Left lung (tissue), 10 donors: ENCODE data around the gene ERBB4. TPM values are rescaled to one million over a fixed set of nuclear protein-coding genes. Genes with fewer than 3 reads are reported as not detected.

Experiments used
- ATAC-seq: fragments of 200-7000 bp; cut with Tn5 transposase; one replicate; pipeline ENCODE4 v1.9.1; 2020; ENCODE audit warnings: moderate library complexity
- DNase-seq, 4 donors: peaks; one replicate each; pipeline ENCODE4 v3.0.0-alpha.2; 2013 to 2020
- H3K27ac ChIP-seq, 2 donors: fragments of 200-600 bp; sonication (generic) in 1 of 2; one replicate each; pipeline versions ENCODE4 v1.5.0 to v1.8.0; 2020 to 2021
- H3K27me3 ChIP-seq, 2 donors: fragments of 200-600 bp; sonication (generic) in 1 of 2; one replicate each; pipeline versions ENCODE4 v1.5.0 to v1.8.0; 2020 to 2021
- H3K36me3 ChIP-seq, 2 donors: fragments of 200-600 bp; sonication (generic) in 1 of 2; one replicate each; pipeline versions ENCODE4 v1.5.0 to v1.8.0; 2020 to 2021
- H3K4me1 ChIP-seq, 2 donors: fragments of 200-600 bp; one replicate each; pipeline ENCODE4 v1.8.0; 2021
- H3K4me3 ChIP-seq, 2 donors: fragments of 200-600 bp; sonication (generic) in 1 of 2; one replicate each; pipeline versions ENCODE4 v1.5.0 to v1.8.0; 2020 to 2021; ENCODE audit warnings: mild to moderate bottlenecking in 1 of 2
- H3K9me3 ChIP-seq, 2 donors: fragments of 200-600 bp; sonication (generic) in 1 of 2; one replicate each; pipeline versions ENCODE4 v1.5.0 to v1.8.0; 2020 to 2021
- CTCF ChIP-seq, 2 donors: fragments of 200-600 bp; sonication (generic) in 1 of 2; IDR thresholded peaks; one replicate each; pipeline versions ENCODE4 v1.5.0 to v1.8.0; 2021; ENCODE audit warnings: antibody characterized with exemption in 2 of 2
- intact Hi-C, 2 donors: fragments of 100-400 bp; cut with DNase I; formaldehyde crosslinking; loops; one replicate each; pipeline versions ENCODE4 v1.11.2 to v1.14.2; 2022
- polyA plus RNA-seq, 6 donors: library from polyadenylated mRNA; unstranded; fragments of 120-200 nt; gene quantifications; one replicate each; pipeline ENCODE4 v1.2.1, GENCODE V29; 2013; ENCODE audit not compliant: insufficient read length in 6 of 6
- total RNA-seq, 2 donors: library from RNA; stranded (reverse); fragmentation: NEBNext Ultra II Directional; extraction: Animal tissue kit (Norgen Biotek cat#: 25700); gene quantifications; one replicate each; pipeline ENCODE4 v1.2.1, GENCODE V29; 2021
- donor health status: DM: no; HTN: yes; CAD: no.
- donor health status: DM: no; HTN: no; CAD: no.

The ERBB4 gene
- total and polyA plus RNA-seq, 8 donors = 0.89 to 16.0 (median 1.4) TPM

- intact Hi-C loops = no loop called here
- DNase-seq (peak in 1 of 4 donors; percentile 33), ATAC-seq (no peak)
- no peak overlapping the region for H3K27ac ChIP-seq
- H3K4me3 ChIP-seq = no peak overlapping the region
- H3K36me3 ChIP-seq = no peaks in the 10 kb centered on the region
- H3K4me1 ChIP-seq = no peaks in the 10 kb centered on the region
- no peaks in the 10 kb centered on the region for H3K27me3 ChIP-seq
- H3K9me3 ChIP-seq = peaks cover 0 to 11% of the 10 kb centered on the region in 2 donors
- TF ChIP-seq CTCF (IDR thresholded peaks at IDR 0.05) = no peak
Measured at GRCh38 chr2:211413746-211414145, 1124.9 kb downstream of the ERBB4 start.

- no peak overlapping the region for H3K27ac ChIP-seq
- H3K27me3 ChIP-seq = no peaks in the 10 kb centered on the region
- DNase-seq (no peak), ATAC-seq (peak; percentile 89)
- no peak overlapping the region for H3K4me3 ChIP-seq
- H3K4me1 ChIP-seq = no peaks in the 10 kb centered on the region
- no peak for TF ChIP-seq CTCF (IDR thresholded peaks at IDR 0.05)
- no peaks in the 10 kb centered on the region for H3K9me3 ChIP-seq
- intact Hi-C loops = no loop called here
- no peaks in the 10 kb centered on the region for H3K36me3 ChIP-seq
Measured at GRCh38 chr2:211408483-211408891, 1130.1 kb downstream of the ERBB4 start.

GRCh38 chr2:211407076-211407475 is 1131.5 kb downstream of the ERBB4 start:
- no peak for TF ChIP-seq CTCF (IDR thresholded peaks at IDR 0.05)
- intact Hi-C loops = no loop called here
- Histone ChIP-seq H3K4me3 (no peak overlapping the region), H3K36me3 (no peaks in the 10 kb centered on the region), H3K4me1 (no peaks in the 10 kb centered on the region), H3K9me3 (no peaks in the 10 kb centered on the region), H3K27me3 (no peaks in the 10 kb centered on the region), H3K27ac (no peak overlapping the region)
- ATAC-seq (no peak), DNase-seq (no peak)

- TF ChIP-seq CTCF (IDR thresholded peaks at IDR 0.05) = no peak
- Histone ChIP-seq H3K36me3 (no peaks in the 10 kb centered on the region), H3K4me1 (no peaks in the 10 kb centered on the region), H3K27ac (no peak overlapping the region), H3K9me3 (no peaks in the 10 kb centered on the region), H3K4me3 (no peak overlapping the region), H3K27me3 (no peaks in the 10 kb centered on the region)
- ATAC-seq (no peak), DNase-seq (no peak)
- intact Hi-C loops = no loop called here
Measured at GRCh38 chr2:211405036-211405435, 1133.6 kb downstream of the ERBB4 start.

GRCh38 chr2:211404098-211404497 is 1134.5 kb downstream of the ERBB4 start:
- no peaks in the 10 kb centered on the region for H3K4me1 ChIP-seq
- H3K27ac ChIP-seq = no peak overlapping the region
- no peaks in the 10 kb centered on the region for H3K27me3 ChIP-seq
- no peaks in the 10 kb centered on the region for H3K36me3 ChIP-seq
- no peaks in the 10 kb centered on the region for H3K9me3 ChIP-seq
- DNase-seq (no peak), ATAC-seq (no peak)
- intact Hi-C loops = no loop called here
- no peak overlapping the region for H3K4me3 ChIP-seq
- TF ChIP-seq CTCF (IDR thresholded peaks at IDR 0.05) = no peak
